Thyroid gland (tissue), 4 donors: Measurements from ENCODE around the gene INPP4A. TPM values are rescaled to one million over a fixed set of nuclear protein-coding genes. Genes with fewer than 3 reads are reported as not detected.

Experiments
- DNase-seq, 2 donors: peaks; one replicate each; pipeline ENCODE4 v3.0.0-alpha.2; 2019
- H3K27ac ChIP-seq, 3 donors: fragments of 200-600 bp; sonication (generic); 1 replicate in 2 of 3; 2 replicates in 1 of 3; pipeline ENCODE4 v1.5.1; 2016 to 2019; ENCODE audit warnings: mild to moderate bottlenecking in 1 of 3, moderate library complexity in 1 of 3
- H3K27me3 ChIP-seq: fragments of 200-600 bp; sonication (generic); one replicate; pipeline ENCODE4 v1.5.1; 2019
- H3K36me3 ChIP-seq, 2 donors: fragments of 200-600 bp; sonication (generic); one replicate each; pipeline ENCODE4 v1.5.1; 2016 to 2019
- H3K4me1 ChIP-seq, 2 donors: fragments of 200-600 bp; sonication (generic); one replicate each; pipeline ENCODE4 v1.5.1; 2017 to 2019
- H3K4me3 ChIP-seq, 3 donors: fragments of 200-600 bp; sonication (generic); replicated peaks in 1 of 3; 1 replicate in 2 of 3; 2 replicates in 1 of 3; pipeline ENCODE4 v1.5.1; 2016; ENCODE audit warnings: mild to moderate bottlenecking in 1 of 3
- H3K9me3 ChIP-seq: fragments of 200-600 bp; sonication (generic); one replicate; pipeline ENCODE4 v1.5.1; 2017
- POLR2A ChIP-seq, 2 donors: fragments of 450-650 bp; IDR thresholded peaks; one replicate each; pipeline ENCODE4 v1.6.1; 2017; ENCODE audit warnings: antibody characterized with exemption in 2 of 2, mild to moderate bottlenecking in 2 of 2, moderate library complexity in 1 of 2
- WGBS, 2 donors: methylation state at CpG; one replicate each; pipeline ENCODE4 v1.1.5; 2017; 5-methylcytosine and 5-hydroxymethylcytosine counted together
- intact Hi-C: fragments of 100-400 bp; cut with DNase I; formaldehyde crosslinking; loops from one replicate; pipeline ENCODE4 v1.15.1; 2023
- total RNA-seq, 4 donors: library from RNA; depleted of rRNA; stranded (reverse); fragments of >200 nt; gene quantifications; one replicate each; pipeline ENCODE4 v1.2.3, GENCODE V29; 2016
- TF ChIP-seq, protein P1 (sequence below), 6 experiments: fragments of 200-600 bp in 3 of 6; fragments of 450-650 bp in 3 of 6; sonication (generic) in 3 of 6; IDR thresholded peaks; one replicate each; pipeline ENCODE4 v1.5.1; 2016 to 2019; ENCODE audit warnings: antibody characterized with exemption in 6 of 6, mild to moderate bottlenecking in 2 of 6, inconsistent platforms in 1 of 6, moderate library complexity in 1 of 6

INPP4A gene
- total RNA-seq, 4 donors from 2014 or later, result 18.9 to 24.9 (median 23.8) TPM

DNA sequence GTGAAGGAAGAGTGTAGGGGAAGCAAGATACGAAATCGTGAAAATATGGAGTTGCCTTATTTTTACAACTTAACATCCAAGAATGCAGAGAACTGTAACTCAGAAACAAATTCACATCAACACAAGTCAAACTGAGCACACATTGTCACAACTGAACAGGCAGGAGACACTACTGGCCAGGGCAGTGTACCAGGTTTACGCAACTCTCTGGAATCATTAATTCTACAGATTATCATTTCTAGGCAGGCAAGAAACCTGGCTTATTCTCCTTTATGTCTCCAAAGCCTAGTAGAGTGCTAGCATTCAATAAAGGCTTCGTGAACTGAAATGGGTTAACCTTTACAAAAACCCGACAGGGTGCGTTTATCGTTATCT lies 163.1 kb downstream of the INPP4A start:
- Histone ChIP-seq H3K36me3 (peaks cover 8 to 19% of the 10 kb centered on the region in 2 donors), H3K9me3 (no peaks in the 10 kb centered on the region), H3K27ac (peak overlapping the region in 2 of 3 donors; percentile 91 to 96), H3K4me3 (peak overlapping the region; percentile 65 to 78 (median 77)), H3K27me3 (no peaks in the 10 kb centered on the region), H3K4me1 (peaks cover 31 to 36% of the 10 kb centered on the region in 2 donors)
- intact Hi-C loops, result loop anchor here (10.0 kb wide), 1 partner anchor 163 kb away; the partner anchor contains the start of gene INPP4A
- no peak for TF ChIP-seq POLR2A (IDR thresholded peaks at IDR 0.05)
- TF ChIP-seq, protein P1, sequence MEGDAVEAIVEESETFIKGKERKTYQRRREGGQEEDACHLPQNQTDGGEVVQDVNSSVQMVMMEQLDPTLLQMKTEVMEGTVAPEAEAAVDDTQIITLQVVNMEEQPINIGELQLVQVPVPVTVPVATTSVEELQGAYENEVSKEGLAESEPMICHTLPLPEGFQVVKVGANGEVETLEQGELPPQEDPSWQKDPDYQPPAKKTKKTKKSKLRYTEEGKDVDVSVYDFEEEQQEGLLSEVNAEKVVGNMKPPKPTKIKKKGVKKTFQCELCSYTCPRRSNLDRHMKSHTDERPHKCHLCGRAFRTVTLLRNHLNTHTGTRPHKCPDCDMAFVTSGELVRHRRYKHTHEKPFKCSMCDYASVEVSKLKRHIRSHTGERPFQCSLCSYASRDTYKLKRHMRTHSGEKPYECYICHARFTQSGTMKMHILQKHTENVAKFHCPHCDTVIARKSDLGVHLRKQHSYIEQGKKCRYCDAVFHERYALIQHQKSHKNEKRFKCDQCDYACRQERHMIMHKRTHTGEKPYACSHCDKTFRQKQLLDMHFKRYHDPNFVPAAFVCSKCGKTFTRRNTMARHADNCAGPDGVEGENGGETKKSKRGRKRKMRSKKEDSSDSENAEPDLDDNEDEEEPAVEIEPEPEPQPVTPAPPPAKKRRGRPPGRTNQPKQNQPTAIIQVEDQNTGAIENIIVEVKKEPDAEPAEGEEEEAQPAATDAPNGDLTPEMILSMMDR (IDR thresholded peaks at IDR 0.05), result no peak
- peak in 1 of 2 donors; percentile 12 for DNase-seq
- 2 to 6% methylated on average over 7 of the region's 7 CpGs for WGBS, 2 donors

DNA sequence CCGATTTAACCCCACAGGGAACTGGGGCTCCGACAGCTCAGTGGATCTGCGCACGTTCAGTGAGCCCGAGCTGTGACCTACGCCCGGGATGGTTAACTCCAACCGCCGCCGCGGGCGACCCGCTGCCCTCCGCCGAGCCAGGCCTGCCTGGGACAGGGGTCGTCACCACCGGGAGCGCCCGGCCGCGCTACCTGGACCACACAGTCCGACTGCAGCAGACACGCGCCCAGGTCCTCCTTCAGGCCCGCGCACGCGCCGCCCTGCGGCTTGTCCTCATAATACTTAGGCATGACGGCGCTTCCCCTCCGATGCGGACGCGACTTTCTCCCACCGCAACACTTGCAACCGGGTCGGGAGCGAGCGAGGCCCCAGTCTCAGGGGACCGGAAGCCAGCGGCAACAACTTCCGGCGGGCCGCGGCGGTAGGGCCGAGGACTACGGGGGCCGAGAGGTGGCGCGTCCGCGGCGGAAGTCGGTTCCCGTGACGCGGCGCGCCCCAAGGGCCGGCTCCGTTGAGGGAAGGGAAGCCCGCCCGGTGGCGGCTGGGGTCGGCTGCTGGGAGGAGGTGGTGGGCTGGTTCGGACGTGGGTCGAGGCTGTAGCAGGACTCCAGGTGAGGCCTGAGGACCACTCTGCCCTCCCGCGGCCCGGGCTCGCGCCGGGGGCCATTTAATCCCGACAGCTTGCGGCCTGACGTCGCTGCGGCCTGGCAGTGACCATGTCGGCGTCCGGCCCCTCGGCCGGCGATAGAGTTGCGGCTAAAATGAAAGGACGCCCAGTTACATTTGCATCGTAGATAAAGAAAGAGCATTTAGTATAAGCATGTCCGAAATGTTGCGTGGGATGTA lies 163.7 kb downstream of the INPP4A start, which contains the start of the genes COA5 and UNC50:
COA5 (minus strand) TSS at position 397 of the 846 bp plus-strand sequence; CDS start at position 290, 107 bp downstream.
UNC50 (plus strand) TSS at position 474 of the 846 bp plus-strand sequence. CDS start 1,171 bp downstream, outside the sequence.
- Histone ChIP-seq H3K36me3 (peaks cover 8 to 22% of the 10 kb centered on the region in 2 donors), H3K27ac (peak within 1 kb of the TSS; percentile 86 to 96 (median 91)), H3K4me1 (peaks cover 31 to 36% of the 10 kb centered on the region in 2 donors), H3K27me3 (no peaks in the 10 kb centered on the region), H3K9me3 (no peaks in the 10 kb centered on the region), H3K4me3 (peak within 1 kb of the TSS; percentile 65 to 78 (median 77))
- intact Hi-C loops, result loop anchor here (10.0 kb wide), 1 partner anchor 164 kb away; the partner anchor contains the start of gene INPP4A
- peak in 1 of 2 donors; percentile 86 for TF ChIP-seq POLR2A (IDR thresholded peaks at IDR 0.05)
- TF ChIP-seq, protein P1 (IDR thresholded peaks at IDR 0.05), result peak in 2 of 6 experiments; percentile 8 to 15
- DNase-seq, result peak; percentile 87
- WGBS, 2 donors, result 0% methylated on average over 42 to 43 of the region's 93 CpGs

DNA sequence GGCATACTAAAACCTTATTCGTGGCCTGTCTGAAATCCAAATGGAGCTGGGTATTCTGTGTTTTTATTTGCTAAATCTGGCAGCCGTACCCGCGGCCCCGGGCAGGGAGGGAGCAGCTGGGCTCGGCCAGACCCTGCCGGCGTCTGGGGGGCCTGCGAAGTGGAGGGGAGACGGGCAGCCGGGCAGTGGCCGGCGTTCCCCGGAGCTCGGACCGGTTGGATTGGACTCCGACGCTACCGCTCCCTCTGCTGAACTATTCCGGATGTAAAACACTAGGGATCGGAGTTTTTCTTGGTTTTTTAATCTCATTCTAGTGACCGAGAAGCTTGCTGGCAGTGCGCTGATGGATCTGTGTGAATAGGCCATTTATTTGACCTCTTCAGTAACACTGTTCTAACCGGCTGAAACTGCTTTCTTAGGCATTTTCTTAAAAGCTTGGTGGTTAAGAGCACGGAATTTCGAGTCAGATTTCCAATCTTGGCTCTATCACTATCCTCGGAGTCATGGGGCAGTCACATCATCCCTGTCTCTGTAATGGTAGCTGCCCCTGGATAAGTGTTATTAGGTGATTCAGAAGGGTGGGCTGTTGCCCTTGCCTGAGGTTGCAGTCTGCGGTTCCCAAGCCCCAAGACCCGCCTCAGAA lies 164.4 kb downstream of the INPP4A start:
- no peaks in the 10 kb centered on the region for H3K27me3 ChIP-seq
- peaks cover 31 to 36% of the 10 kb centered on the region in 2 donors for H3K4me1 ChIP-seq
- peak overlapping the region; percentile 86 to 96 (median 91) for H3K27ac ChIP-seq
- H3K4me3 ChIP-seq, result peak overlapping the region; percentile 65 to 78 (median 77)
- WGBS, 2 donors, result 3 to 4% methylated on average over 23 to 26 of the region's 29 CpGs
- H3K36me3 ChIP-seq, result peaks cover 8 to 27% of the 10 kb centered on the region in 2 donors
- intact Hi-C loops, result loop anchor here (10.0 kb wide), 1 partner anchor 164 kb away; the partner anchor contains the start of gene INPP4A
- TF ChIP-seq, protein P1 (IDR thresholded peaks at IDR 0.05), result no peak
- TF ChIP-seq POLR2A (IDR thresholded peaks at IDR 0.05), result no peak
- DNase-seq, result peak; percentile 4 to 27
- H3K9me3 ChIP-seq, result no peaks in the 10 kb centered on the region

DNA sequence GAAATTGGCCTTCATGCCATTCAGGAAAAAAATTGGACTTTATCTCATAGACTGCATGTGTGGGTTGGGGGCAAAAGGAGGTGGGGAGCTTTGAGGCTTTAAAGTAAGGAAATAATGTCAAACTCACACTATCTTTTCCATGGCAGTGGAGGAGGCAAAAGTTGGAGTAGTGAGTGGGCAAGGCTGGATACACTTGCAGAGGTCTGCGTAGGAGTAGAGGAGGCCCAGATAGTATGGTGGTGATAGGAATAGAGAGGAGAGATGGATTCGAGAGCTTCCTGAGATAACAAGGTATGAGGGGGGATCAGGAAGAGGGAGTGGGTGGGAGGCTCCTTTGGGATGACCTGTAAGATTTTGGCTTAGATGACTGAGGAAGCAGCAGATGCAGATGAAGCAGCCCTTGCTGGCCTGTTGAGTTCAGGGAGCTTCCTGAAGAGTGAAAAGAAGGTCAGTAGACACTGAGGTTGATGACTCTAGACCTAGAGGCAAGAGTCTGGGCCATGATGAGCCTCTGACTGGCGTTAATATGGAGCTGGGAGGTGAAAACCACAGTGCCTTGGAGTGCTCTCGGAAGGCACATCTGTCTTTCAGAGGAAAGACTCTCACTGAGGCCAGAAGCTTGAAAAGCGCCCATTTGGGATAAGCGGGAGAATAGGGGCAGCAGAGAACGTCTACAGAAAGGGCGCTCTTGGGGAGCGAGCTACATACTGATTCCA lies 169.5 kb downstream of the INPP4A start:
- intact Hi-C loops, result no loop called here
- Histone ChIP-seq H3K27ac (no peak overlapping the region), H3K4me1 (peaks cover 16 to 18% of the 10 kb centered on the region in 2 donors), H3K4me3 (no peak overlapping the region), H3K27me3 (no peaks in the 10 kb centered on the region), H3K9me3 (no peaks in the 10 kb centered on the region), H3K36me3 (peaks cover 16 to 65% of the 10 kb centered on the region in 2 donors)
- no peak for DNase-seq
- 94 to 97% methylated on average over 9 of the region's 9 CpGs for WGBS, 2 donors
- no peak for TF ChIP-seq POLR2A (IDR thresholded peaks at IDR 0.05)
- TF ChIP-seq, protein P1 (IDR thresholded peaks at IDR 0.05), result no peak
